MCF 10A (cell line): ENCODE measurements around the gene PIP5K1A. TPM values are rescaled to one million over a fixed set of nuclear protein-coding genes. Genes with fewer than 3 reads are reported as not detected.

Source experiments
- BruUV-seq: library from RNA; stranded (reverse); fragments of 400-500 nt; replicated peaks from 2 replicates; lab custom pipeline; 2021; lab: Mats Ljungman, UMichigan
- CTCF ChIA-PET: fragments of 300-600 bp; sonication (Branson Sonifier 250); formaldehyde crosslinking; extraction: SDS; loops from one replicate; lab custom pipeline; 2021; ENCODE audit warnings: antibody characterized with exemption, inconsistent platforms; lab: Yijun Ruan, JAX
- POLR2A ChIA-PET: fragments of 300-600, 350-650 bp; sonication (Branson Sonifier 250); formaldehyde crosslinking; extraction: SDS; loops from one replicate; lab custom pipeline; 2020; ENCODE audit warnings: antibody characterized with exemption, inconsistent platforms; lab: Yijun Ruan, JAX
- DNase-seq: peaks from one replicate; pipeline ENCODE4 v3.0.0-alpha.2; 2018; ENCODE audit not compliant: unreplicated experiment
- H3K27ac Mint-ChIP-seq: one replicate; pipeline ENCODE4 v1.8.0; 2022; ENCODE audit warnings: mild to moderate bottlenecking, low read depth, mixed read lengths; ENCODE audit not compliant: unreplicated experiment
- H3K27me3 Mint-ChIP-seq: one replicate; pipeline ENCODE4 v1.8.0; 2022; ENCODE audit warnings: mixed read lengths; ENCODE audit not compliant: insufficient read depth, unreplicated experiment
- H3K36me3 Mint-ChIP-seq: one replicate; pipeline ENCODE4 v1.8.0; 2022; ENCODE audit warnings: mild to moderate bottlenecking, moderate library complexity, mixed read lengths; ENCODE audit not compliant: insufficient read depth, unreplicated experiment
- H3K4me1 Mint-ChIP-seq: one replicate; pipeline ENCODE4 v1.8.0; 2022; ENCODE audit warnings: mixed read lengths; ENCODE audit not compliant: insufficient read depth, unreplicated experiment
- H3K4me3 Mint-ChIP-seq: one replicate; pipeline ENCODE4 v1.8.0; 2022; ENCODE audit warnings: mild to moderate bottlenecking, moderate library complexity, mixed read lengths; ENCODE audit not compliant: unreplicated experiment
- H3K9me3 Mint-ChIP-seq: one replicate; pipeline ENCODE4 v1.8.0; 2022; ENCODE audit warnings: mixed read lengths; ENCODE audit not compliant: unreplicated experiment
- CTCF ChIP-seq: fragments of 200-600 bp; IDR thresholded peaks from one replicate; pipeline ENCODE4 v1.8.0; 2022; ENCODE audit warnings: antibody characterized with exemption, mild to moderate bottlenecking; ENCODE audit not compliant: unreplicated experiment
- intact Hi-C: fragments of 100-400 bp; cut with micrococcal nuclease; formaldehyde crosslinking; loops from 2 replicates; pipeline ENCODE4 v1.14.1; 2022
- total RNA-seq: library from RNA; stranded (reverse); gene quantifications from 2 replicates; pipeline ENCODE4 v1.2.3, GENCODE V29; 2022

PIP5K1A gene
- total RNA-seq, 1 experiment from 2014 or later: 163 TPM

DNA sequence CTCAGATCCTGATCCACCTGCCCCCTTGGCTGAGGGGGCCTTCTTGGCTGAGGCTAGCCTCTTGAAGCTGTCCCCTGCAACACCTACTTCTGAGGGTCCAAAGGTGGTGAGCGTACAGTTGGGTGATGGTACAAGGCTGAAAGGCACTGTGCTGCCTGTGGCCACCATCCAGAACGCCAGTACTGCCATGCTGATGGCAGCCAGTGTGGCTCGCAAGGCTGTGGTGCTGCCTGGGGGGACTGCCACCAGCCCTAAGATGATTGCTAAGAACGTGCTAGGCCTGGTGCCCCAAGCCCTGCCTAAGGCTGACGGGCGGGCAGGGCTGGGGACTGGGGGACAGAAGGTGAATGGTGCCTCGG is 89.0 kb downstream of the PIP5K1A start:
- Mint-ChIP-seq H3K36me3 (peaks cover 83% of the 10 kb centered on the region), H3K4me3 (no peak overlapping the region), H3K27me3 (no peaks in the 10 kb centered on the region), H3K9me3 (no peaks in the 10 kb centered on the region), H3K4me1 (peaks cover 19% of the 10 kb centered on the region), H3K27ac (no peak overlapping the region)
- ChIA-PET POLR2A (no interaction called here), CTCF (interaction anchor here (1.2 to 3.6 kb wide), 2 partner anchors 14 to 188 kb away, joined by 3 to 13 read pairs; no protein-coding TSS in a partner anchor)
- no peak for DNase-seq
- TF ChIP-seq CTCF: no peak
- intact Hi-C loops: no loop called here
- BruUV-seq: no TSS peak

DNA sequence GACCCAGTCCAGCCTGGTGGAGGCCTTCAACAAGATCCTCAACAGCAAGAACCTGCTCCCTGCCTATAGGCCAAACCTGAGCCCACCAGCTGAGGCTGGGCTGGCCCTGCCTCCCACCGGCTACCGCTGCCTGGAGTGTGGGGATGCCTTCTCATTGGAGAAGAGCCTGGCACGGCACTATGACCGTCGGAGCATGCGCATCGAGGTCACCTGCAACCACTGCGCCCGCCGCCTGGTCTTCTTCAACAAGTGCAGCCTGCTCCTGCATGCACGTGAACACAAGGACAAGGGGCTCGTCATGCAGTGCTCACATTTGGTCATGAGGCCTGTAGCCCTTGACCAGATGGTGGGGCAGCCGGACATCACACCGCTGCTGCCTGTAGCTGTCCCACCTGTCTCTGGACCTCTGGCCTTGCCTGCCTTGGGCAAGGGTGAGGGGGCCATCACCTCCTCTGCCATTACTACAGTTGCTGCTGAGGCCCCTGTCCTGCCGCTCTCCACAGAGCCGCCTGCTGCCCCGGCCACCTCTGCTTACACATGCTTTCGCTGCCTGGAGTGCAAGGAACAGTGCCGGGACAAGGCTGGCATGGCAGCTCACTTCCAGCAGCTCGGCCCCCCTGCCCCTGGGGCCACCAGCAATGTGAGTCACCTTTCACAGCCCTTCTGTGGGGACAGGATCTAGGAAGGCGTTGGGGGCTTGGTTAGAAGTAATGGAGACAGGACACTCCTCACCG is 89.6 kb downstream of the PIP5K1A start:
- H3K36me3 Mint-ChIP-seq: peaks cover 87% of the 10 kb centered on the region
- POLR2A ChIA-PET: no interaction called here
- no peak overlapping the region for H3K4me3 Mint-ChIP-seq
- no peaks in the 10 kb centered on the region for H3K9me3 Mint-ChIP-seq
- H3K27me3 Mint-ChIP-seq: no peaks in the 10 kb centered on the region
- peak overlapping the region; percentile 33 for H3K27ac Mint-ChIP-seq
- no peak for TF ChIP-seq CTCF
- CTCF ChIA-PET: interaction anchor here (1.2 to 3.6 kb wide), 3 partner anchors 13 to 188 kb away, joined by 3 to 13 read pairs (median 4); no protein-coding TSS in a partner anchor
- DNase-seq: no peak
- no TSS peak for BruUV-seq
- H3K4me1 Mint-ChIP-seq: peaks cover 19% of the 10 kb centered on the region
- intact Hi-C loops: no loop called here

DNA sequence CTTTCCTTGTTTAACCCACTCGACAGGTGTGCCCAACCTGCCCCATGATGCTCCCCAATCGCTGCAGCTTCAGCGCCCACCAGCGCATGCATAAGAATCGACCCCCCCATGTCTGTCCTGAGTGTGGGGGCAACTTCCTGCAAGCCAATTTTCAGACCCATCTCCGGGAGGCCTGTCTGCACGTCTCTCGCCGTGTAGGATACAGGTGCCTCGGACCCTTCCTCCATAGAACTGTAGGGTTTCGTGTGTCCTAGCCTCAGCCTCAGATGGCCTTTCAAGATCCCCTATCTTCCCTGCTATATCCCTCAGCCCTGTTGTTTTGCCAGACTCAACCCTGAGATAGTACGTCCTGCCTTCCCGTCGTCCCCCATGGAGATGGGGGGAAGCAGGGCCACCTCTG is 90.2 kb downstream of the PIP5K1A start:
- Mint-ChIP-seq H3K4me1 (peaks cover 14% of the 10 kb centered on the region), H3K4me3 (no peak overlapping the region), H3K27me3 (no peaks in the 10 kb centered on the region), H3K36me3 (peaks cover 87% of the 10 kb centered on the region), H3K9me3 (no peaks in the 10 kb centered on the region), H3K27ac (peak overlapping the region; percentile 33)
- BruUV-seq: no TSS peak
- CTCF ChIA-PET: interaction anchor here (1.3 to 3.6 kb wide), 2 partner anchors 12 to 52 kb away, joined by 4 to 13 read pairs; no protein-coding TSS in a partner anchor
- no peak for DNase-seq
- intact Hi-C loops: no loop called here
- TF ChIP-seq CTCF: no peak
- POLR2A ChIA-PET: interaction anchor here (1.3 kb wide), 1 partner anchor 53 kb away, joined by 6 read pairs; no protein-coding TSS in a partner anchor

DNA sequence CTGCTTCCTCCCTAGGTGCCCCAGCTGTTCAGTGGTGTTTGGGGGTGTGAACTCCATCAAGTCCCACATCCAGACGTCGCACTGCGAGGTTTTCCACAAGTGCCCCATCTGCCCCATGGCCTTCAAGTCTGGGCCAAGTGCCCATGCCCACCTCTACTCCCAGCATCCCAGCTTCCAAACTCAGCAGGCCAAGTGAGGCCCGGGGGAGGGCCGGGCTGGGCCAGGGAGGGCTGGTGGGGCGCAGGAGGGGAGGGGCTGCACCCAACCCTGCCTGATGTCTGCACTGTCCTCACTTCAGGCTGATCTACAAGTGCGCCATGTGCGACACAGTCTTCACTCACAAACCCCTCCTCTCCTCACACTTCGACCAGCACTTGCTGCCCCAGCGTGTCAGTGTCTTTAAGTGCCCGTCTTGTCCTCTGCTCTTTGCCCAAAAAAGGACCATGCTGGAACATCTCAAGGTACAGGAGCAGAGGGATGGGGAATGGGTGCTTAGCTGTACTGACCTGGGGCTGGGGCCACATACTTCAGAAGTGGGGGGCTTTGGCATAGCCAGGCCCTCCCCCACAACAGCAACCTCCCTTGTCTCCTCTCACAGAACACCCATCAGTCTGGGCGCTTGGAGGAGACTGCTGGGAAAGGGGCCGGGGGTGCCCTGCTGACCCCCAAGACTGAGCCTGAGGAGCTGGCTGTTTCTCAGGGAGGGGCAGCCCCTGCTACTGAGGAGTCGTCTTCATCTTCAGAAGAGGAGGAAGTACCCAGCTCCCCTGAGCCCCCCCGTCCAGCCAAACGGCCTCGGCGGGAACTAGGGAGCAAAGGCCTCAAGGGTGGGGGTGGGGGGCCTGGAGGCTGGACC is 91.0 kb downstream of the PIP5K1A start:
- ChIA-PET POLR2A (interaction anchor here (0.7 to 1.3 kb wide), 4 partner anchors 11 to 110 kb away, joined by 3 to 6 read pairs (median 4); partner anchors contain the start of genes PSMB4 and SELENBP1), CTCF (interaction anchor here (0.6 to 3.6 kb wide), 3 partner anchors 12 to 168 kb away, joined by 3 to 13 read pairs (median 4); no protein-coding TSS in a partner anchor)
- Mint-ChIP-seq H3K9me3 (no peaks in the 10 kb centered on the region), H3K27ac (peak overlapping the region; percentile 33), H3K4me3 (no peak overlapping the region), H3K36me3 (peaks cover 91% of the 10 kb centered on the region), H3K4me1 (peaks cover 6% of the 10 kb centered on the region), H3K27me3 (no peaks in the 10 kb centered on the region)
- intact Hi-C loops: no loop called here
- TF ChIP-seq CTCF: no peak
- no peak for DNase-seq
- BruUV-seq: no TSS peak
